Aorta (tissue), 5 donors: ENCODE results near the gene SWSAP1. TPM values are rescaled to one million over a fixed set of nuclear protein-coding genes. Genes with fewer than 3 reads are reported as not detected.

Experiments
- ATAC-seq: fragments of 200-7000 bp; cut with Tn5 transposase; one replicate; pipeline ENCODE4 v1.9.1; 2022; ENCODE audit warnings: moderate library complexity; ENCODE audit not compliant: low FRiP score
- DNase-seq, 2 donors: peaks; one replicate each; pipeline ENCODE4 v3.0.0-alpha.2; 2020
- H3K27ac ChIP-seq, 2 donors: one replicate each; pipeline ENCODE4 v1.5.1; 2013; ENCODE audit warnings: low read length in 2 of 2, mild to moderate bottlenecking in 2 of 2, moderate library complexity in 2 of 2, control low read depth in 1 of 2, inconsistent platforms in 1 of 2, low read depth in 1 of 2
- H3K27me3 ChIP-seq, 2 donors: one replicate each; pipeline ENCODE4 v1.6.1; 2013; ENCODE audit warnings: control low read depth in 1 of 2, low read length in 1 of 2, mild to moderate bottlenecking in 1 of 2, moderate library complexity in 1 of 2; ENCODE audit not compliant: insufficient read depth in 2 of 2, control insufficient read depth in 1 of 2
- H3K36me3 ChIP-seq, 2 donors: one replicate each; pipeline ENCODE4 v1.6.1; 2013; ENCODE audit warnings: control low read depth in 1 of 2, low read length in 1 of 2, mild to moderate bottlenecking in 1 of 2; ENCODE audit not compliant: insufficient read depth in 2 of 2, control insufficient read depth in 1 of 2
- H3K4me1 ChIP-seq, 2 donors: one replicate each; pipeline ENCODE4 v1.6.1; 2013; ENCODE audit warnings: low read length in 2 of 2, control low read depth in 1 of 2, mild to moderate bottlenecking in 1 of 2, moderate library complexity in 1 of 2; ENCODE audit not compliant: insufficient read depth in 2 of 2, control insufficient read depth in 1 of 2
- H3K4me3 ChIP-seq, 2 donors: one replicate each; pipeline ENCODE4 v1.5.1; 2013; ENCODE audit warnings: low read length in 2 of 2, control low read depth in 1 of 2, mild to moderate bottlenecking in 1 of 2
- H3K9me3 ChIP-seq: one replicate; pipeline ENCODE4 v1.6.1; 2013; ENCODE audit warnings: mild to moderate bottlenecking, low read length; ENCODE audit not compliant: control insufficient read depth
- WGBS, 2 donors: extraction: QIAGEN DNeasy Blood & Tissue Kit; methylation state at CpG; one replicate each; pipeline ENCODE4 v1.1.7; 2013; 5-methylcytosine and 5-hydroxymethylcytosine counted together
- intact Hi-C, 2 donors: fragments of 100-400 bp; cut with DNase I; formaldehyde crosslinking; loops; one replicate each; pipeline versions ENCODE4 v1.14.2 to v1.15.0; 2022
- polyA plus RNA-seq, 2 donors: library from polyadenylated mRNA; stranded (reverse); fragments of 200-250 nt; gene quantifications; one replicate each; pipeline ENCODE4 v1.2.3, GENCODE V29; 2013
- total RNA-seq, 2 donors: library from RNA; stranded (reverse); fragmentation: NEBNext Ultra II Directional; extraction: Animal tissue kit (Norgen Biotek cat#: 25700); gene quantifications; one replicate each; pipeline ENCODE4 v1.2.1, GENCODE V29; 2021
- donor health status: healthy with polysubstance abuse.
- donor health status: Bipolar disorder and iron deficiency.
- donor health status: DM: no; HTN: no; CAD: no.
- donor health status: DM: no; HTN: no; CAD: no.
- donor health status: DM: yes; HTN: yes; CAD: no.

Gene SWSAP1
- total and polyA plus RNA-seq, 4 donors, result 0.50 to 5.7 (median 1.6) TPM

GRCh38 chr19:11408591-11408990, 34.1 kb downstream of the SWSAP1 start:
- ATAC-seq (no peak), DNase-seq (no peak)
- Histone ChIP-seq H3K4me3 (no peak overlapping the region), H3K27me3 (no peaks in the 10 kb centered on the region), H3K9me3 (no peaks in the 10 kb centered on the region), H3K4me1 (no peaks in the 10 kb centered on the region), H3K36me3 (no peaks in the 10 kb centered on the region), H3K27ac (no peak overlapping the region)
- intact Hi-C loops, result no loop called here
- WGBS, 2 donors, result 83 to 90% methylated on average over 4 of the region's 4 CpGs

- no peaks in the 10 kb centered on the region for H3K4me1 ChIP-seq
- 64 to 71% methylated on average over 8 of the region's 8 CpGs for WGBS, 2 donors
- ATAC-seq (no peak), DNase-seq (no peak)
- intact Hi-C loops, result no loop called here
- no peaks in the 10 kb centered on the region for H3K36me3 ChIP-seq
- H3K27ac ChIP-seq, result no peak overlapping the region
- no peak overlapping the region for H3K4me3 ChIP-seq
- no peaks in the 10 kb centered on the region for H3K9me3 ChIP-seq
- H3K27me3 ChIP-seq, result no peaks in the 10 kb centered on the region
Observed at GRCh38 chr19:11410682-11411081, 36.2 kb downstream of the SWSAP1 start.

GRCh38 chr19:11414544-11414943, 40.1 kb downstream of the SWSAP1 start:
- H3K27ac ChIP-seq, result no peak overlapping the region
- no peak for ATAC-seq
- H3K4me3 ChIP-seq, result no peak overlapping the region
- 93% methylated on average over 2 of the region's 2 CpGs for WGBS, 2 donors
- H3K4me1 ChIP-seq, result no peaks in the 10 kb centered on the region
- H3K27me3 ChIP-seq, result no peaks in the 10 kb centered on the region
- H3K9me3 ChIP-seq, result no peaks in the 10 kb centered on the region
- intact Hi-C loops, result no loop called here
- DNase-seq, result no peak
- no peaks in the 10 kb centered on the region for H3K36me3 ChIP-seq

GRCh38 chr19:11416346-11417052, 42.0 kb downstream of the SWSAP1 start:
- no peak for DNase-seq
- Histone ChIP-seq H3K9me3 (no peaks in the 10 kb centered on the region), H3K36me3 (no peaks in the 10 kb centered on the region), H3K27ac (no peak overlapping the region), H3K27me3 (no peaks in the 10 kb centered on the region), H3K4me3 (no peak overlapping the region), H3K4me1 (no peaks in the 10 kb centered on the region)
- intact Hi-C loops, result loop anchor here in 1 of 2 donors (5.0 kb wide), 1 partner anchor 34 kb away; the partner anchor contains the start of gene EPOR
- ATAC-seq, result no peak
- 94% methylated on average over 17 of the region's 17 CpGs for WGBS, 2 donors

GRCh38 chr19:11418094-11418548, 43.7 kb downstream of the SWSAP1 start:
- H3K4me3 ChIP-seq, result peak overlapping the region in 1 of 2 donors; percentile 58
- H3K4me1 ChIP-seq, result no peaks in the 10 kb centered on the region
- H3K9me3 ChIP-seq, result no peaks in the 10 kb centered on the region
- 3 to 12% methylated on average over 10 to 16 of the region's 16 CpGs for WGBS, 2 donors
- intact Hi-C loops, result loop anchor here in 1 of 2 donors (5.0 kb wide), 1 partner anchor 36 kb away; the partner anchor contains the start of gene EPOR
- H3K36me3 ChIP-seq, result no peaks in the 10 kb centered on the region
- no peak overlapping the region for H3K27ac ChIP-seq
- H3K27me3 ChIP-seq, result no peaks in the 10 kb centered on the region
- ATAC-seq (no peak), DNase-seq (no peak)

- peak; percentile 75 for ATAC-seq
- whole genome bisulfite sequencing, 2 donors, result 2% methylated on average over 70 to 72 of the region's 72 CpGs
- Histone ChIP-seq H3K27ac (no peak within 1 kb of the TSS), H3K36me3 (no peaks in the 10 kb centered on the region), H3K9me3 (no peaks in the 10 kb centered on the region), H3K27me3 (no peaks in the 10 kb centered on the region), H3K4me1 (no peaks in the 10 kb centered on the region), H3K4me3 (peak within 1 kb of the TSS; percentile 31 to 58)
- intact Hi-C loops, result loop anchor here in 1 of 2 donors (5.0 kb wide), 1 partner anchor 37 kb away; the partner anchor contains the start of gene EPOR
- DNase-seq, result peak; percentile 78 to 91
Observed at GRCh38 chr19:11418549-11419506, 44.4 kb downstream of the SWSAP1 start, which contains the start of gene RGL3. Gene RGL3, minus strand, starts transcription at chr19:11419314. Its CDS starts 36 bp downstream, at chr19:11419278.

DNA sequence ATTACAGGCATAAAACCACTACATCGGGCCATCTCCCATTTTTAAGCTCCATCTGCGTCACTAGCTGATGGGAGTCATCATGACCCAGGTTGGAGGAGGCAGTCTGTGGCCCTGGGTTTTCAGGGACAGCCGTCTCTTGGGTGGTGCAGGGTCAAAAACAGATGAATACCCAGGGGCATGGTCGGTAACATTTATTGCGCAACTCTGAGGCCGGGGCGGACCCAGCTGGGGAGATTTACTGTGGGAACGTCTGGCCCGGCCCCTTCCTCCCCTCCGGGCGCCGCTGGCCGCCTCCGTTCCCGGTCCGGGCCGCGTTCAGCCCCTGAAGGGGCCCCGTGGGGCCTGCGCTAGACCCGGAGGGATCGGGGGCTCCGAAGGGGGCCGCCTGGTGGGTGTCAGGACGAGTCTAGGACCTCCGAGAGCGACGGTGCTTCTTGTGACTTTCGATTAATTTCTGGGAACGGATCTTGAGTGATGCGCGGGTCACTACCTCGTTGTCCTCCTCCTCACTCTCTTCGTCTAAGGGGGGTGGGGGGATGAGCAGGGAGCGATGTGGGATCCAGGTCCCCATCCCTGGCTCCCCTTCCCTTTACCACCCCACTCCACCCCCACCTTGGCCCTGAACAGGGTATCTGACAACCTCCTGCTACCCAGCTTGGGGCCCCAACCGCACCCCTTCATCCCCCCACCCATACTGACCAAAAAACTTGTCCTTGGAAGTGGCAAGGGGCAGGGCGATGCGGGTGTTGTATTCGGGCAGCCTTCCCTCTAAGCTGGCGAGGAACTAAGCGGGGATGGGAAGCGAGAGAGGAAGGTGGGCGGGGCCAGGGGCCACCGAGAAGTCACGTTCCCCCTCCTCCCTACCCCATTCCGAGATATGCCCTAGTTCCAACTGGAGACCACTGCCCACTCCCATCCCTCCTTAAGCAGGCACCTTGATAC, 46.2 kb downstream of the SWSAP1 start:
- Histone ChIP-seq H3K36me3 (no peaks in the 10 kb centered on the region), H3K9me3 (no peaks in the 10 kb centered on the region), H3K4me3 (no peak overlapping the region), H3K27ac (no peak overlapping the region), H3K27me3 (no peaks in the 10 kb centered on the region), H3K4me1 (no peaks in the 10 kb centered on the region)
- 3 to 5% methylated on average over 46 of the region's 46 CpGs for WGBS, 2 donors
- intact Hi-C loops, result loop anchor here in 1 of 2 donors (5.0 kb wide), 1 partner anchor 38 kb away; the partner anchor contains the start of gene EPOR
- DNase-seq, result peak; percentile 81 to 85
- ATAC-seq, result peak; percentile 72
